ENCODE data around the gene TUBB3. TPM values are rescaled to one million over a fixed set of nuclear protein-coding genes. Genes with fewer than 3 reads are reported as not detected.

TUBB3 gene
- total RNA-seq, 4 donors from 2014 or later = 0.33 to 2.4 (median 0.68) TPM

GRCh38 chr16:89981414-89981813, 58.3 kb downstream of the TUBB3 start:
- H3K9me3 ChIP-seq = no peaks in the 10 kb centered on the region
- no peaks in the 10 kb centered on the region for H3K4me1 ChIP-seq
- H3K36me3 ChIP-seq = peaks cover 46 to 61% of the 10 kb centered on the region in 2 donors
- no peak for TF ChIP-seq CTCF (IDR thresholded peaks at IDR 0.05)
- TF ChIP-seq POLR2A (IDR thresholded peaks at IDR 0.05) = no peak
- DNase-seq = no peak
- intact Hi-C loops (cut with DNase I) = no loop called here
- 92 to 97% methylated on average over 8 of the region's 8 CpGs for WGBS, 2 donors
- no peak overlapping the region for H3K27ac ChIP-seq
- no peaks in the 10 kb centered on the region for H3K27me3 ChIP-seq
- no peak overlapping the region for H3K4me3 ChIP-seq (replicated peaks in 1 of 3)

GRCh38 chr16:89982318-89982717, 59.2 kb downstream of the TUBB3 start:
- H3K36me3 ChIP-seq = peaks cover 50 to 63% of the 10 kb centered on the region in 2 donors
- intact Hi-C loops (cut with DNase I) = no loop called here

GRCh38 chr16:89983536-89983935, 60.4 kb downstream of the TUBB3 start:
- peaks cover 48 to 64% of the 10 kb centered on the region in 2 donors for H3K36me3 ChIP-seq
- intact Hi-C loops (cut with DNase I) = no loop called here
- H3K4me3 ChIP-seq (replicated peaks in 1 of 3) = no peak overlapping the region
- no peaks in the 10 kb centered on the region for H3K27me3 ChIP-seq
- TF ChIP-seq POLR2A (IDR thresholded peaks at IDR 0.05) = no peak
- TF ChIP-seq CTCF (IDR thresholded peaks at IDR 0.05) = no peak
- no peak overlapping the region for H3K27ac ChIP-seq
- no peaks in the 10 kb centered on the region for H3K9me3 ChIP-seq
- no peaks in the 10 kb centered on the region for H3K4me1 ChIP-seq
- WGBS, 2 donors = 90% methylated on average over 15 of the region's 15 CpGs
- DNase-seq = no peak

More at GRCh38 chr16:89982318-89982717, 59.2 kb downstream of the TUBB3 start:
- H3K9me3 ChIP-seq = no peaks in the 10 kb centered on the region
- H3K4me1 ChIP-seq = no peaks in the 10 kb centered on the region
- WGBS, 2 donors = 91 to 96% methylated on average over 9 of the region's 9 CpGs
- no peak for DNase-seq
- no peaks in the 10 kb centered on the region for H3K27me3 ChIP-seq
- no peak overlapping the region for H3K27ac ChIP-seq
- no peak overlapping the region for H3K4me3 ChIP-seq (replicated peaks in 1 of 3)
- TF ChIP-seq POLR2A (IDR thresholded peaks at IDR 0.05) (no peak), CTCF (IDR thresholded peaks at IDR 0.05) (no peak)

- Histone ChIP-seq H3K36me3 (peaks cover 51 to 71% of the 10 kb centered on the region in 2 donors), H3K9me3 (no peaks in the 10 kb centered on the region), H3K4me3 (replicated peaks in 1 of 3) (no peak overlapping the region), H3K4me1 (no peaks in the 10 kb centered on the region), H3K27ac (no peak overlapping the region), H3K27me3 (no peaks in the 10 kb centered on the region)
- intact Hi-C loops (cut with DNase I) = no loop called here
- 95 to 99% methylated on average over 7 of the region's 7 CpGs for WGBS, 2 donors
- TF ChIP-seq CTCF (IDR thresholded peaks at IDR 0.05) = no peak
- TF ChIP-seq POLR2A (IDR thresholded peaks at IDR 0.05) = no peak
- no peak for DNase-seq
These were observed 61.1 kb downstream of the TUBB3 start for GRCh38 chr16:89984216-89984615.

GRCh38 chr16:89985219-89985618, 62.1 kb downstream of the TUBB3 start:
- Histone ChIP-seq H3K27ac (no peak overlapping the region), H3K4me1 (no peaks in the 10 kb centered on the region), H3K4me3 (replicated peaks in 1 of 3) (no peak overlapping the region), H3K9me3 (no peaks in the 10 kb centered on the region), H3K27me3 (no peaks in the 10 kb centered on the region), H3K36me3 (peaks cover 51 to 72% of the 10 kb centered on the region in 2 donors)
- WGBS, 2 donors = 95 to 96% methylated on average over 10 of the region's 10 CpGs
- TF ChIP-seq POLR2A (IDR thresholded peaks at IDR 0.05) (no peak), CTCF (IDR thresholded peaks at IDR 0.05) (no peak)
- no peak for DNase-seq
- intact Hi-C loops (cut with DNase I) = no loop called here

Other genes with a start within 250 kb of the TUBB3 start
- gene CDK10, start 236.7 kb upstream of the TUBB3 start, total RNA-seq = 100 to 1,000 TPM in 1 of 4 donors, 10 to 100 TPM in 3; 88.7 to 109 (median 91.3) TPM
- gene SPATA2L, start 221.6 kb upstream of the TUBB3 start, total RNA-seq = 10 to 100 TPM; 22.4 to 31.9 (median 27.7) TPM
- 10 to 100 TPM in 1 of 4 donors, 1 to 10 TPM in 3; 3.1 to 15.6 (median 9.0) TPM for gene VPS9D1, start 202.4 kb upstream of the TUBB3 start, total RNA-seq
- 10 to 100 TPM; 21.2 to 38.9 (median 24.9) TPM for gene ZNF276, start 201.8 kb upstream of the TUBB3 start, total RNA-seq
- 10 to 100 TPM in 1 of 4 donors, 1 to 10 TPM in 3; 2.3 to 10.3 (median 3.6) TPM for gene FANCA, start 106.7 kb upstream of the TUBB3 start, total RNA-seq
- gene SPIRE2, start 94.9 kb upstream of the TUBB3 start, total RNA-seq = 10 to 100 TPM in 2 of 4 donors, 1 to 10 TPM in 2; 7.0 to 10.9 (median 9.5) TPM
- 100 to 1,000 TPM; 144 to 266 (median 201) TPM for gene TCF25, start 49.8 kb upstream of the TUBB3 start, total RNA-seq
- gene MC1R, start 4.5 kb upstream of the TUBB3 start, total RNA-seq = 10 to 100 TPM in 2 of 4 donors, 1 to 10 TPM in 2; 7.7 to 16.2 (median 11.4) TPM
- gene DEF8, start 25.4 kb downstream of the TUBB3 start, total RNA-seq = 10 to 100 TPM; 45.0 to 80.9 (median 72.1) TPM
- 10 to 100 TPM in 2 of 4 donors, 1 to 10 TPM in 2; 7.4 to 12.8 (median 10.3) TPM for gene DBNDD1, start 96.1 kb downstream of the TUBB3 start, total RNA-seq
- not detected for gene PRDM7, start 154.0 kb downstream of the TUBB3 start, total RNA-seq

Measured in thyroid gland (tissue), 4 donors.